Activated CD4-positive, alpha-beta T cell treated with anti-CD3 and anti-CD28 coated beads for 48 hours (primary cell): Measurements from ENCODE around the gene USO1.

Experiments used
- DNase-seq: peaks from one replicate; pipeline ENCODE4 v3.0.0-alpha.2; 2020

Gene USO1

GRCh38 chr4:75848171-75848760, 123.9 kb downstream of the USO1 start:
- peak; percentile 28 for DNase-seq

- DNase-seq = no peak
Observed at GRCh38 chr4:75848891-75849290, 124.5 kb downstream of the USO1 start.

- peak; percentile 5 for DNase-seq
Observed at GRCh38 chr4:75849461-75849860, 125.1 kb downstream of the USO1 start.

DNA sequence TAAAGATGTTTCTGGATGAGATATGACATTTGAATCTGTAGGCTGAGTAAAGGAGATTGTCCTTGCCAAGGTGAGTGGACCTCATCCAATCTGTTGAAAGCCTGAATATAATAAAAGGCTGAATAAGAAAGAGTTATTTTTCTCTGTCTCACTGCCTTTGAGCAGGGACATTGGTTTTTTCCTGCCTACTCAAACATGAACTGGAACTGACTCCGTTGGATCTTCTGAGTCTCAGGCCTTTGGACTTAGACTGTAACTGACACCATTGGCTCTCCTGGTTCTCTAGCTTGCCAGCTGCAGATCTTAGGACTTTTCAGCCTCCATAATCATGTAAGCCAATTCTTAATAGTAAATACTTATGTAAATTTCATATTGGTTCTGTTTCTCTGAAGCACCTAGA, 134.3 kb downstream of the USO1 start:
- DNase-seq = no peak

- DNase-seq = no peak
Observed at GRCh38 chr4:75860606-75861005, 136.2 kb downstream of the USO1 start.
